Measurements from ENCODE around the gene TMEM263. TPM values are rescaled to one million over a fixed set of nuclear protein-coding genes. Genes with fewer than 3 reads are reported as not detected.

TMEM263 gene
- total and polyA plus RNA-seq, 2 of the 13 experiments (the other 11 are each of a cell fraction or from before 2014, with no cell fraction given): 25.9 to 58.6 TPM

DNA sequence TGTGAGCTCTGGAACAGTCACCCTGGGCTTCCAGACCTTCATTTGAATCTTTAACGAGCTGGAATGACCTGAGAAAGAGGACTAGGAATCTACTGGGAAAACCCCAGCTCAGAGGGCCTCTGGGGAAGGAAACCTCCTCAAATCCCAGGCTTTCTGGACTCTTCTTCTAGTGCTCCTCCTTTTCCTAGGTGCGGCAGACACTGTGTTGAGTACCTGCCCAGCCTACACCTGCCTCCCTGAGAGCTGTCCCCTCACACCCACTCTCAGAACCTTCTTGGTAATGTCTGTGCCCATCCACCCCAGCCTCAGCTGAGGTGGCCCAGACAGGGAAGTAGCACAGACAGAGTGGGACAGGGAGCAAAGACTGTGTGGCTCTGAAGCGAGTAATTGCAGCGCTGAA lies 47.9 kb upstream of the TMEM263 start:
- no peak overlapping the region for H2AFZ ChIP-seq (ENCODE audit: low read length)
- H3K9ac ChIP-seq (ENCODE audit: insufficient read depth, low read depth, low read length): no peak overlapping the region
- H3K36me3 ChIP-seq (replicated peaks in 1 of 2; ENCODE audit: control insufficient read depth in 1 of 2, insufficient read depth in 2 of 2, low read length in 2 of 2): no peaks in the 10 kb centered on the region
- H3K4me2 ChIP-seq (ENCODE audit: low read depth, low read length): peak overlapping the region; percentile 51; the same call in 1 of the 2 replicates
- CTCF ChIA-PET (ENCODE audit: low intra/inter-chr PET ratio, low total read pairs): no interaction called here
- FAIRE-seq (no peak), ATAC-seq (peak; percentile 54), DNase-seq (ENCODE audit: low spot score) (no peak)
- intact Hi-C loops (cut with micrococcal nuclease; ENCODE audit: unreplicated experiment): no loop called here
- no peak overlapping the region for H3K27ac ChIP-seq (ENCODE audit: extremely low read length, insufficient read depth, low read length)
- TF ChIP-seq, protein P1, sequence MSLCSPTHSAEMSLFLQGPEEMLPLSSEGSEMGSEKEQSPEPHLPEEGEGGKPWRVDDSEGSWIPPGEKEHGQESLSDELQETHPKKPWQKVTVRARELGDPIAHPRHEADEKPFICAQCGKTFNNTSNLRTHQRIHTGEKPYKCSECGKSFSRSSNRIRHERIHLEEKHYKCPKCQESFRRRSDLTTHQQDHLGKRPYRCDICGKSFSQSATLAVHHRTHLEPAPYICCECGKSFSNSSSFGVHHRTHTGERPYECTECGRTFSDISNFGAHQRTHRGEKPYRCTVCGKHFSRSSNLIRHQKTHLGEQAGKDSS (CRISPR knock-in tag; IDR thresholded peaks at IDR 0.05; ENCODE audit: borderline replicate concordance, low read depth): peak; percentile 93
- TF ChIP-seq NFYC (CRISPR knock-in tag; IDR thresholded peaks at IDR 0.05) (no peak), ZNF251 (CRISPR knock-in tag; IDR thresholded peaks at IDR 0.05) (no peak)
- peak overlapping the region in 1 of 3 experiments; percentile 28; a peak in 1 of 6 replicates for H3K4me3 ChIP-seq (replicated peaks in 1 of 3; ENCODE audit: insufficient read depth in 1 of 3, low read depth in 2 of 3, low read length in 3 of 3)
- H3K4me1 ChIP-seq (ENCODE audit: insufficient read depth, low read length): peaks cover 18% of the 10 kb centered on the region
- POLR2A ChIA-PET: no interaction called here
- peaks cover 1 to 11% of the 10 kb centered on the region in 2 experiments; a peak in 3 of 5 replicates for H3K27me3 ChIP-seq (ENCODE audit: control insufficient read depth in 1 of 2, insufficient read depth in 2 of 2, low read length in 2 of 2)
- 0% methylated on average over 3 of the region's 4 CpGs for WGBS (ENCODE audit: low lambda C conversion rate)
- H3K79me2 ChIP-seq (ENCODE audit: insufficient read depth, low read length): no peaks in the 10 kb centered on the region
- no peaks in the 10 kb centered on the region for H4K20me1 ChIP-seq (ENCODE audit: insufficient read depth, low read length)
- H3K9me3 ChIP-seq (ENCODE audit: low read length): no peaks in the 10 kb centered on the region
- in situ Hi-C loops (cut with HindIII; ENCODE audit: extremely low pct_ligation_motif_present, low pct_unique_long_range_greater_than_20kb): no loop called here
- no TSS peak for BruUV-seq (replicated peaks)

DNA sequence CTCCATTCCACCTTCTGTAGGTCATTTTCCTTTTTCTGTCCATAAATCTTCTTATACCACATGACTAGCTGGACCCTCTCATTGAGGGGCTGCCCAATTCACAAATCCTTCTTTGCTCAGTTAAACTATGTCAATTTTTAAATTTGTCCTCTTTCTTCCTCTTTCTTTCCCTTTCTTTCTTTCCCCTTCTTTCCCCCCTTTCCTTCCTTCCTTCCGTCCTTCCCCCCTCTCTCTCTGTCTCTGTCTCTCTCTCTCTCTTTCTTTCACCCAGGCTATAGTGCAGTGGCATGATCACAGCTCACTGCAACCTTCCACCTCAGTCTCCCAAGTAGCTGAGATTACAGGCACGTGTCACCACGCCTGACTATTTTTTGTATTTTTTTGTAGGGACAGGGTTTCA lies 47.1 kb upstream of the TMEM263 start:
- Histone ChIP-seq H3K9ac (ENCODE audit: insufficient read depth, low read depth, low read length) (no peak overlapping the region), H3K79me2 (ENCODE audit: insufficient read depth, low read length) (no peaks in the 10 kb centered on the region), H3K4me2 (ENCODE audit: low read depth, low read length) (no peak overlapping the region), H3K4me1 (ENCODE audit: insufficient read depth, low read length) (peaks cover 26% of the 10 kb centered on the region), H3K9me3 (ENCODE audit: low read length) (no peaks in the 10 kb centered on the region), H3K36me3 (replicated peaks in 1 of 2; ENCODE audit: control insufficient read depth in 1 of 2, insufficient read depth in 2 of 2, low read length in 2 of 2) (no peaks in the 10 kb centered on the region), H3K27me3 (ENCODE audit: control insufficient read depth in 1 of 2, insufficient read depth in 2 of 2, low read length in 2 of 2) (peaks cover 1 to 6% of the 10 kb centered on the region in 2 experiments; a peak in 2 of 5 replicates), H3K4me3 (replicated peaks in 1 of 3; ENCODE audit: insufficient read depth in 1 of 3, low read depth in 2 of 3, low read length in 3 of 3) (no peak overlapping the region), H4K20me1 (ENCODE audit: insufficient read depth, low read length) (no peaks in the 10 kb centered on the region), H3K27ac (ENCODE audit: extremely low read length, insufficient read depth, low read length) (no peak overlapping the region), H2AFZ (ENCODE audit: low read length) (no peak overlapping the region)
- BruUV-seq (replicated peaks): no TSS peak
- TF ChIP-seq KDM3A (CRISPR knock-in tag; IDR thresholded peaks at IDR 0.05; ENCODE audit: low read depth): no peak
- TF ChIP-seq, protein P2, sequence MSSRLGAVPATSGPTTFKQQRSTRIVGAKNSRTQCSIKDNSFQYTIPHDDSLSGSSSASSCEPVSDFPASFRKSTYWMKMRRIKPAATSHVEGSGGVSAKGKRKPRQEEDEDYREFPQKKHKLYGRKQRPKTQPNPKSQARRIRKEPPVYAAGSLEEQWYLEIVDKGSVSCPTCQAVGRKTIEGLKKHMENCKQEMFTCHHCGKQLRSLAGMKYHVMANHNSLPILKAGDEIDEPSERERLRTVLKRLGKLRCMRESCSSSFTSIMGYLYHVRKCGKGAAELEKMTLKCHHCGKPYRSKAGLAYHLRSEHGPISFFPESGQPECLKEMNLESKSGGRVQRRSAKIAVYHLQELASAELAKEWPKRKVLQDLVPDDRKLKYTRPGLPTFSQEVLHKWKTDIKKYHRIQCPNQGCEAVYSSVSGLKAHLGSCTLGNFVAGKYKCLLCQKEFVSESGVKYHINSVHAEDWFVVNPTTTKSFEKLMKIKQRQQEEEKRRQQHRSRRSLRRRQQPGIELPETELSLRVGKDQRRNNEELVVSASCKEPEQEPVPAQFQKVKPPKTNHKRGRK (CRISPR knock-in tag; IDR thresholded peaks at IDR 0.05): peak; percentile 66; the same call in 1 of the 2 replicates
- POLR2A ChIA-PET: no interaction called here
- in situ Hi-C loops (cut with HindIII; ENCODE audit: extremely low pct_ligation_motif_present, low pct_unique_long_range_greater_than_20kb) (no loop called here), intact Hi-C loops (cut with micrococcal nuclease; ENCODE audit: unreplicated experiment) (no loop called here)
- ATAC-seq (no peak), DNase-seq (ENCODE audit: low spot score) (no peak), FAIRE-seq (no peak)
- CTCF ChIA-PET (ENCODE audit: low intra/inter-chr PET ratio, low total read pairs): no interaction called here
- 24% methylated on average over 3 of the region's 3 CpGs for WGBS (ENCODE audit: low lambda C conversion rate)
